ENCODE results near the gene CBX4. TPM values are rescaled to one million over a fixed set of nuclear protein-coding genes. Genes with fewer than 3 reads are reported as not detected.

CBX4 gene
- total and polyA plus RNA-seq, 2 of the 13 experiments (the other 11 are each of a cell fraction or from before 2014, with no cell fraction given): 25.8 to 50.8 TPM

DNA sequence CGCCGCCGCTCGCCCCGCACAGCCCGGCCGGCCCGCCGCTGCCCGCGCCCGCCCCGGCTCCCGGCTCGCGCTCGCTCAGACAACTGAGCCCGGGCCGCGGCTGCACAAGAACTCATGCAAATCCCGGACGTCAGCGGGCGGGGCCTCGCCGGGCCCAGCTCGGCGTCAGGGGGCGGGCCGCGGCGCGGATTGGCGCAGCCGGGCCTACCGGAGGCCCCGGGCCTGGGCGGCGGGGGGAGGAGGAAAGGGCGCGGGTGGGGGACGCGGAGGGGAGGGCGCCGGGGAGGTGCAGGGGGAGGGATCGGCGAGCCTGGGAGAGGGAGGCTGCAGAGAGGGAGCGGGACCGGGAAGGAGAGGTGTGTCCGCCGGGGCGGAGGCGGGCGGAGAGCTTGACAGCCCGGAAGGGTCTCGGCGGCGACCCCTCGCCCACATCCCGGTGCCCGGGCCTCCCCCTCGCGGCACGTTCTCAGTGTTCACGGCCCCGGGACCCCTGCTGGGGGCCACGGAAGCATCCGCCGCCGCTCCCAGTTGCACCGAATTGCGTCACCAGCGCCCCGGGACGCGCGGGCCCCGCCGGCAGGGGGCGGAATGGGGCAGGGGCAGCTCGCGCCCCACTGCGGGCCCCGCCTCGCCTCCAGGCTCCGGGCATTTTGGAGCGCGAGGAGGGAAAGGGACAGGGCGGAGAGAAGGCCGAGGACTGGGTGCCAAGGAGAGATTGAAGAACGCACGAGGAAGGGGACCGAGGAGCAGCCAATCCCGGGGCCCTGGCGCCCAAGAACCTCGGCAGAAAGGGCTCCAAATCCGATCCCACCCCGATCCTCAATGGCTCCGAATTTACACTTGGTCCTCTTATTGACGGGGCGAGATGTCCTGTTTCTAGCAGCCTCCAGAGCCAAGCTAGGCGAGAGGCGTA lies at the start of gene CBX4 (continued):
- TF ChIP-seq ZNF232 (CRISPR knock-in tag; IDR thresholded peaks at IDR 0.05; ENCODE audit: borderline replicate concordance): 0 out of 2 replicates have a peak, but pooled peaks have one; percentile 17
- TF ChIP-seq ZNF550 (CRISPR knock-in tag; IDR thresholded peaks at IDR 0.05; ENCODE audit: borderline replicate concordance): 0 out of 2 replicates have a peak, but pooled peaks have one; percentile 52
- TF ChIP-seq FOXC1 (CRISPR knock-in tag; IDR thresholded peaks at IDR 0.05; ENCODE audit: borderline replicate concordance): peak; percentile 73
- TF ChIP-seq KLF12 (CRISPR knock-in tag; IDR thresholded peaks at IDR 0.05; ENCODE audit: borderline replicate concordance): peak; percentile 84; the same call in 1 of the 2 replicates
- TF ChIP-seq ZNF788 (CRISPR knock-in tag; IDR thresholded peaks at IDR 0.05; ENCODE audit: borderline replicate concordance): peak; percentile 89
- TF ChIP-seq ZMYM3 (CRISPR knock-in tag; IDR thresholded peaks at IDR 0.05): peak; percentile 51
- no peak for TF ChIP-seq ZNF839 (CRISPR knock-in tag; IDR thresholded peaks at IDR 0.05; ENCODE audit: borderline replicate concordance)
- TF ChIP-seq ZNF724P (CRISPR knock-in tag; IDR thresholded peaks at IDR 0.05; ENCODE audit: borderline replicate concordance): peak; percentile 91
- TF ChIP-seq SRSF4 (IDR thresholded peaks at IDR 0.05; ENCODE audit: low read depth, low read length, poor library complexity, severe bottlenecking): no peak
- TF ChIP-seq DMAP1 (CRISPR knock-in tag; IDR thresholded peaks at IDR 0.05): peak; percentile 73
- TF ChIP-seq TSC22D2 (CRISPR knock-in tag; IDR thresholded peaks at IDR 0.05; ENCODE audit: borderline replicate concordance): no peak
- TF ChIP-seq FOXJ3 (CRISPR knock-in tag; IDR thresholded peaks at IDR 0.05; ENCODE audit: borderline replicate concordance): no peak
- peak; percentile 60; the same call in 1 of the 2 replicates for TF ChIP-seq HDAC2 (CRISPR knock-in tag; IDR thresholded peaks at IDR 0.05)
- peak; percentile 69 for TF ChIP-seq NR2C2 (CRISPR knock-in tag; IDR thresholded peaks at IDR 0.05; ENCODE audit: borderline replicate concordance)
- peak; percentile 100 for TF ChIP-seq ZSCAN25 (CRISPR knock-in tag; IDR thresholded peaks at IDR 0.05)
- peak; percentile 78; the same call in 1 of the 2 replicates for TF ChIP-seq ZNF235 (CRISPR knock-in tag; IDR thresholded peaks at IDR 0.05; ENCODE audit: borderline replicate concordance)
- TF ChIP-seq, protein P1, sequence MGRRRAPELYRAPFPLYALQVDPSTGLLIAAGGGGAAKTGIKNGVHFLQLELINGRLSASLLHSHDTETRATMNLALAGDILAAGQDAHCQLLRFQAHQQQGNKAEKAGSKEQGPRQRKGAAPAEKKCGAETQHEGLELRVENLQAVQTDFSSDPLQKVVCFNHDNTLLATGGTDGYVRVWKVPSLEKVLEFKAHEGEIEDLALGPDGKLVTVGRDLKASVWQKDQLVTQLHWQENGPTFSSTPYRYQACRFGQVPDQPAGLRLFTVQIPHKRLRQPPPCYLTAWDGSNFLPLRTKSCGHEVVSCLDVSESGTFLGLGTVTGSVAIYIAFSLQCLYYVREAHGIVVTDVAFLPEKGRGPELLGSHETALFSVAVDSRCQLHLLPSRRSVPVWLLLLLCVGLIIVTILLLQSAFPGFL (CRISPR knock-in tag; IDR thresholded peaks at IDR 0.05): 0 out of 2 replicates have a peak, but pooled peaks have one; percentile 51
- peak; percentile 18; the same call in 1 of the 2 replicates for TF ChIP-seq HIVEP1 (CRISPR knock-in tag; IDR thresholded peaks at IDR 0.05)
- TF ChIP-seq RXRB (CRISPR knock-in tag; IDR thresholded peaks at IDR 0.05; ENCODE audit: borderline replicate concordance): peak; percentile 15; the same call in 1 of the 2 replicates
- peak; percentile 93 for TF ChIP-seq YEATS4 (CRISPR knock-in tag; IDR thresholded peaks at IDR 0.05; ENCODE audit: borderline replicate concordance)
- peak; percentile 96 for TF ChIP-seq MAZ (IDR thresholded peaks at IDR 0.05; ENCODE audit: borderline replicate concordance, low read depth, low read length)
- TF ChIP-seq MAZ (CRISPR knock-in tag; IDR thresholded peaks at IDR 0.05; ENCODE audit: low read depth): peak; percentile 91
- TF ChIP-seq ZFX (CRISPR knock-in tag; IDR thresholded peaks at IDR 0.05; ENCODE audit: low read depth): peak; percentile 69; the same call in 1 of the 2 replicates
- no peak for TF ChIP-seq MAF1 (CRISPR knock-in tag; IDR thresholded peaks at IDR 0.05; ENCODE audit: borderline replicate concordance)
- TF ChIP-seq, protein P2, sequence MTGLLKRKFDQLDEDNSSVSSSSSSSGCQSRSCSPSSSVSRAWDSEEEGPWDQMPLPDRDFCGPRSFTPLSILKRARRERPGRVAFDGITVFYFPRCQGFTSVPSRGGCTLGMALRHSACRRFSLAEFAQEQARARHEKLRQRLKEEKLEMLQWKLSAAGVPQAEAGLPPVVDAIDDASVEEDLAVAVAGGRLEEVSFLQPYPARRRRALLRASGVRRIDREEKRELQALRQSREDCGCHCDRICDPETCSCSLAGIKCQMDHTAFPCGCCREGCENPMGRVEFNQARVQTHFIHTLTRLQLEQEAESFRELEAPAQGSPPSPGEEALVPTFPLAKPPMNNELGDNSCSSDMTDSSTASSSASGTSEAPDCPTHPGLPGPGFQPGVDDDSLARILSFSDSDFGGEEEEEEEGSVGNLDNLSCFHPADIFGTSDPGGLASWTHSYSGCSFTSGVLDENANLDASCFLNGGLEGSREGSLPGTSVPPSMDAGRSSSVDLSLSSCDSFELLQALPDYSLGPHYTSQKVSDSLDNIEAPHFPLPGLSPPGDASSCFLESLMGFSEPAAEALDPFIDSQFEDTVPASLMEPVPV (CRISPR knock-in tag; IDR thresholded peaks at IDR 0.05): peak; percentile 67; the same call in 1 of the 2 replicates
- no peak; the same call in 1 of the 2 replicates for TF ChIP-seq ZFP41 (CRISPR knock-in tag; IDR thresholded peaks at IDR 0.05; ENCODE audit: borderline replicate concordance)
- TF ChIP-seq ZNF331 (CRISPR knock-in tag; IDR thresholded peaks at IDR 0.05): peak; percentile 71; the same call in 1 of the 2 replicates
